GM10847 (cell line): ENCODE measurements around the gene SWAP70.

Experiments used
- POLR2A ChIP-seq: IDR thresholded peaks from 2 replicates; pipeline ENCODE4 v1.6.1; 2011; ENCODE audit not compliant: insufficient read length; ENCODE audit errors: extremely low read depth

The SWAP70 gene

DNA sequence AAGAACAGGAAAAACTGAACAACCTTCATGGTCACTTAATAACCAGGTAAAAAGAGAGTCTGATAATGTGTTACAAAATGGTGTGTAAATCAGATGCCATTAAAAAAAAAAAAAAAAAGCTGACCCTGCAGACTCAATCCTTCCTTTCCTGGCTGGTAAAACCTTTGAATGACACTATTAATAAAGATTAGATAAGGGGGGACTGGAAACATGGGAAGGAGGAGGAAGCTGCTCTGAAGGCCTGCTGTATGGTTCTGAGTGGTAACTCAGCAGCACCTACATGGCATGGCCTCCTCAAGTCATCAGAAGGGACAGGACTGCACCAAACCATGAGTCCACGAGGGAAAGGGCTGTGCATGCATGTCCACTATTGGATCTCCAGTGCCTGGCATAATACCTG is 18.0 kb upstream of the SWAP70 start:
- no peak for TF ChIP-seq POLR2A

DNA sequence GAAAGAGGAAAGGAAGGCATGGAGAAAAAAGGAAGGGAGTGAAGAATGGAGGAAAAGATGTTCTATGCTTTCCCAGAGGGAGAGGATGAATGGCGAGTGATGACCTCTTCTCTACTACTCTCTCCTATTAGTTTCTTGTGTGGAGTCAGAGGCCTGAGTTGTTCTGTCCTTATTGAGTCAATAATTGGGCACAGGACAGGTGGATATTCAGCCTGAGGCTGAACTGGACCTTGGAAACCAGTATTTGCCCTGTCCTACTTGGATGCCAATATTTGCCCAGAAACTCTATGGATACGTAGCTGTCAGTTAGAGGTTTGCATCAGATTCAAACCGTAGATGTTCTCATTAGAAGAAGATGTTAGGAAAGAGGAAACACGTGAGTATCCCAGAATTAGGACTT is 17.6 kb upstream of the SWAP70 start:
- TF ChIP-seq POLR2A: no peak

DNA sequence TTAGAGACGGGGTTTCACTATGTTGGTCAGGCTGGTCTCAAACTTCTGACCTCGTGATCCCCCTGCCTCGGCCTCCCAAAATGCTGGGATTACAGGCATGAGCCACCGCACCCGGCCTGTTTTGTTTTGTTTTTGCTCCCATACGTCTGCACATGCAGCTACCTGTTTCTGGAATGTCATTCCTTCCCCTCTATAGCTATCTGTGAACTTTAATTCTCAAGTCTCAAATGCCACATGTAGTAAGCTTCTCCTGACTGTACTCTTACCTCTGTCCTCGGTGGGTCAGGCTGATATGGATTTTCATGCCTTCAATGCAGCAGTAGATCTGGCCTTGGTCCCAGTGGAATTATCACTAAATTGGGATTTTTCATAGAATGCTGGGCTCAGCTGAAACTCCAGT is 12.4 kb upstream of the SWAP70 start:
- TF ChIP-seq POLR2A: no peak

DNA sequence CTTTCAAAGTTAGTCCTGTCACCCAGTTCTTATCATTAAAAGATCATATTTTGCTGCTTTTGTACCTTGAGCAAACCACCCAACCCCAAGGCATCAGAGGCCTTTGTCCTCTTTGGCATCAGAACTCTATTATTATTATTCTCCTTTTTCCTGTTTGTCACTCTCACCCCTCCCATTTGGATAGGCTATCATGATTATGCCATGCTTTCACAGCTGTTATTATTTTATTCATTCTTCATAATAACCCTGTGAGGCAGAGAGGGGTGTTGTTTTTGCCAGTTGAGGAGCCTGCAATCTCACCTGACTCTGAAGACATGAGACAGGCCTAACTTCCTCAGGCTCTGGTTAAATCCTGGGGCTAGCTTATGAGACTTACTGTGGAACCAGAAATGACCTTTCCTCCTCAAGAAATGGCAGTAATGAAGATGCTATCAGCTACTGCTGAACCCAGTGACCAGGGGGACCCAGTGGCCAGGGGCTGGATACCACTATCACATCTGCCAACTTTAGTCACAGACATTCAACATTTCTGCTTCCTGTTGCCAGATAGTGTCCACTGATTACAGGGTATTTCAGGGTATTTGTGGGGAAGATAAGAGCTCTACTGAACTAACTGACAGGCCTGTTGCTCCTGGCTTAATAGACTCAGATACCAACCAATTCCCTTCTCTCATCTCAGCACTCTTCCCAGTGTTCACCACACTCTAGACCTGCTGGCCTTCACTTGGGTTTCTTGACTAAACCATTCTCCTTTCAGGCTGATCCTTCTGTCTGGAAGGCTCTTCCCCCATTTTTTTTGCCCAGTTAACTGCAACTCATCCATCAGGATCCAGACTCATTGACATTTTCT is 11.8 kb upstream of the SWAP70 start:
- TF ChIP-seq POLR2A: no peak

DNA sequence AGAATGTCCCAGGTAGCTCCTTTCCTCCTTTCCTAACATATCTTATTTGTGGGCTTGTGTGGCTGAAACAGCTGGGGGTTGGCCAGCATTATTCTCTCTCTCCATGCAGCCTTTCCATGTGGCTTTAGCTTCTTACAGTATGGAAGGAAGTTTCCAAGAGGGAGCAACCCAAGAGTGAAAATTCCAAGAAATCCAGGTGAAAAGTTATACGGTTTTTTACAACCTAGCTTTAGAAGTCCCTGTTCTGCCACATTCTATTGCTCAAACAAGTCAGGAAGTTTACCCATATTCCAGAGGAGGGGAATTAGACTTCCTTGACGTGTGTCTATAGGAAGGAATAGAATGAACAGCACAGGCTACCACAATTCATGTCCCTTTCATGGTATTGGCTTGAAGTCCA is 10.0 kb upstream of the SWAP70 start:
- TF ChIP-seq POLR2A: no peak

DNA sequence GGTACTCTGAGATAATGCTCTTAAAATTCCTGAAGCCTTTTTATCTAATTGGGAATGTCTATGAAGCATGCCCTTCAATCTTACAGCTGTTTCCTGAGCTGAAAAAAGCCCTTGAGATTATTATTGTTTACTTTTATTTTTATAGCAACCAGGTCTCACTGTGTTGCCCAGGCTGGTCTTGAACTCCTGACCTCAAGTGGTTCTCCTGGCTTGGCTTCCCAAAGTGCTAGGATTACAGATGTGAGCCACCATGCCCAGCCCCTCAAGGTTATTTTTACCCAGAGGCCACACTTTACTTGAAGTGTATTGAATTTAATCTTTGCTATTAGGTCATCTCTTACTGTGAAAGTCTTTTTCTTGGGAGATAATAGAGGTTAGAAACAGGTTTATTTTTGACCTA is 7.0 kb upstream of the SWAP70 start:
- no peak for TF ChIP-seq POLR2A

DNA sequence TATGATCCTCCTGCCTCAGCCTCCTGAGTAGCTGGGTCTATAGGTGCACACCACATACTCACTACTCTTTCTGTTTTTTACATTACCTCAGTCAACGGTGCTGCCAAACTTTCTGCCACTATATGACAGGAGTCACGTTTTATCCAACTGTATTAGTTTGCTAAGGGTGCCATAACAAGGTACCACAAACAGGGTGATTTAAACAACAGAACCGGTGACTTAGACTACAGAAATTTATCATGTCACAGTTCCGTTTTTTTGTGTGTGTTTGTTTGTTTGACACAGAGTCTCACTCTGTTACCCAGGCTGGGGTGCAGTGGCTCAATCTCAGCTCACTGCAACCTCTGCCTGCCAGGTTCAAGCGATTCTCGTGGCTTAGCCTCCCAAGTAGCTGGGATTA is 6.3 kb upstream of the SWAP70 start:
- no peak for TF ChIP-seq POLR2A

DNA sequence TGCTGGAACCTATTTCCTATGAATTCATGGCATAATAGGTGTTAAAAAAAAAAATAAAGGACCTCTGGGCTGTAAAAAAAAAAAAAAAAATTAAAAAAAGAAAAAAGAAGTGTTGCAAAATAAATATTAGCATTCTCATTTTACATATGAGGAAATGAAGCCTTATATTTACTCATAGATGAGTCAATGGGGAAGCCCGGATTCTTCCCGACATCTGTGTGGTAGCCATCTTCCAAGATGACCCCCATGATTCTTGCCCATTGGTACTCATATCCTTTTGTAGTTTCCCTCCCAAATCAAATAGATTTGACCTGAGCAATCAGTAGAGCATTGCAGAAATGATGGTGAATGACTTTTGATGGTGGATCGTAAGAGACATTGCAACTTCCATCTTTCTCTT is 3.0 kb upstream of the SWAP70 start:
- TF ChIP-seq POLR2A: no peak

DNA sequence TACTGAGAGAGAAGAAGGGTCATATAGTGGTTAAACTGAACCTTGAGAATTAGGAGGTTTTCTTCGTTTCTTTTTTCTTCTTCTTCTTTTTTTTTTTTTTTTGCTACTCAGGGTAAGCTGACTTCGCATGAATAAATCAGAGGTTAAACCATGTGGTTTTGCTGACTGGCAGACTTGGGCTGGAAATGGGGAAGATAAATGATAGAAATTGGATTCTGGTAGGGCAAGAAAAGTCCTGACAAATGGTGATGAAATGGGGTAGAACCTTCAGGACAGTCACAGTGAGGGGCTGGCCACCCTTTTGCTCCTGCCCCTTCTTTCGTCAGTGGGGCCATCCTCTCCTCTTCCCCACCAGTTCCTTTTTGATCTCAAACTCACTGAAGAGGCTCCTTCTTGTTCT is 1.6 kb upstream of the SWAP70 start:
- no peak for TF ChIP-seq POLR2A

DNA sequence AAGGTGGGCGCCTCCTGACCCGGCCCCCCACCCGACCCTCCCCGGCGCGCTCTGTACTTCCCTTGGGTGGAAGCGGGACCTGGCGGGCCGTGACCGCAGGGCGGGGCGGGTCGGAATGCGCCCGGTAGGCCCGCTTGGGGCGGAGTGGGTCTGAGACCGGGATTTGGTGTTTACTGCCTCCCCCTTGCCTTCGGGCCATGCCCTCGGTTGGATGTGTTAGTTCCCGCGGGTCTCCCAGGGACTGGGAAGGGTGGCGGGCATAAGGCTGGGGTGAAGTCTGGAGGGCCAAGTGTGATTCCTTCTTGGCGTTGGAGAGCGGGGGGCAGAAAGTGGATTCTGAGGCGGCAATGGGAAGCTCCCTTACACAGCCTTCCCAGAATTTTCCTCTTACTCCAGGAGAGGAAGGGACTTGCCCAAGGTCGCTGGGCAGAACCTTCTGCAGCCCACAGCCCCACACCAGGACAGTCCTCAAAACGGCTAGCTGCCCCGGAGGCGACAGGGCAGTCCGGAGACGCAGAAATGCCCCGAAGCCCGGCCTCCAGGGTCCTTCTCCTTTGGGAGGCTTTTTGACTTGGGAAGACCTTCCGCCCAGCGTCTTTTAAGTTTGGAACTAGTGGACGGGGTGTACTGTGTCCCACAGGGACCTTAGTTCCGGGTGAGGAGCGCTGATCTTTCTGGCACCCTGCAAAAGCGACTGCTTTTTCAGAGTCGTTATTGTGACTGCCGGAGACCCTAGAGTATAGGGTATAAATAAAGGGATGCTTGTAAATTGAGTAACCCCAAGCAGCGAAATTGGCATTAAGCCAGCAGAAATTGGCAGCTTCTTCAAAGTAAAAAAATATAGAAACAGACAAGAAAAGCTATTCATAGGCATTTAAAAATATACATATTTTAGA is 647 bp downstream of the SWAP70 start:
- TF ChIP-seq POLR2A: no peak

DNA sequence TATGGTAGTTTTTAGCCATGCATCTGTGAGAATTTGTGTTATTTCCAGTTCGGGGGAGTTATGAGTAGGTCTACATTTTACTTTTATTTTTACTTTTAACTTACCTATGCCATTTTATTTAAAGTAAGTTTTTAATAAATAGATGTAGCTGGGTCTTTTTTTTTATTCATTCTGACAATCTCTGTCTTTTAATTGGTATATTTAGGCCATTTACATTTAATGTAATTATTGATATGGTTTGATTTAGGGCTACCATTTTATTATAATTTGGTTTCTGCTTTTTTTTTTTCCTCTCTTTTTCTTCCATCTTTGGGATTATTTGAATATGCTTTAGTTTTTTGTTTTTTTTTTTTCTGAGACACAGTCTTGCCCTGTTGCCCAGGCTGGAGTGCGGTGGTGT is 1.9 kb downstream of the SWAP70 start:
- TF ChIP-seq POLR2A: no peak

DNA sequence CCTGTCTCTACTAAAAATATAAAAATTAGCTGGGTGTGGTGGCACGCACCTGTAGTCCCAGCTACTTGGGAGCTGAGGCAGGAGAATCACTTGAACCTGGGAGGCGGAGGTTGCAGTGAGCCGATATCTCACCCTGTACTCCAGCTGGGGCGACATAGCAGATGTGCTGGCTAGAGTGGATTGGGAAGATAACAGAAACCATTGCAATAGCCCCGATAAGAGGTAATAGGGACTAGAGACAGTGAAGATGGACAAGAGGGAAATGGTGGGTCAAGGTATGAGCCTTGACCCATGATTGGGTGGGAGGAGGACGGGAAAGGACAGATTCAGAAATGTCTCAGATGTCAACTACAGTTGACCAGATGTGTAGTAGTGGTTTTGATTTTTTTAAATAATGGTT is 6.1 kb downstream of the SWAP70 start:
- no peak for TF ChIP-seq POLR2A

DNA sequence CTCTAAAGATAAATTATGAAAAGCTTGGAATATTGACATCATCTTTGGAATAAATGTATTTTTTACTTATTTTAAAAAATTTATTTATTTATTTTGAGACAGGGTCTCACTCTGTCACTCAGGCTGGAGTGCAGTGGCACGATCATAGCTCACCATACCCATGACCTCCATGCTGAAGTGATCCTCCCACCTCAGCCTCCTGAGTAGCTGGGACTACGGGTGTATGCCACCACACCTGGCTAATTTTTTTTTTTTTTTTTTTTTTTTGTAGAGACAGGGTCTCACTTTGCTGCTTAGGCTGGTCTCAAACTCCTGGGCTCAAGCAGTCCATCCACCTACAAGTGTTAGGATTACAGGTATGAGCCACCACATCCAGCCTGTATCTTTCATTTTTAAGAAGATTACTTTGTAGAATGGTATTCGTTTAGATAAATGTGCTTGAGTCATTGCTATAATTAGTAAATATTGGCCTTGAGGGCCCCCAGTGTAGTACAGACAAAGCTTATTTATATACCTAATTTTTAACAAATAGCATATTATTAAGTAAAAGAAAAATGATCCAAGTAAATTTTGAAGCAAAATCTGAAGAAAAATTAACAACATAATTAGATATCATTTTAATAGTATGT is 8.5 kb downstream of the SWAP70 start:
- TF ChIP-seq POLR2A: no peak

DNA sequence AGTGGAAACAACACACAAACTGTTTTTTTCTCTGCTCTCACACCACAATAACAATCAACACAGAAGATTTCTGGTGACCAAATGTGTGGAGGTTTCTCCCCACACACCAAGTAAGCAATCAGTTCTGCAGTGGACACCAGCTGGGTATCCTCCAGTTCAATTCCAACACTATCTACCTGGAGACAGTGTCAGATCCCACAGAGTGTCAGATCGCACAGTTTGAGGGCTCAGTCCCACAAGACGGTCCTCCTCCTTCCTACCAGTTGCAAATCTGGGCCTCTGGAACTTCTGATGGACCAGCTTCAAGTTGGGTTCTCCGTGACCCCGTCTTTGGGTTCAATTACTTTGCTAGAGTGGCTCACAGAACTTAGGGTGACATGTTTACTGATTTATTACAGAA is 9.0 kb downstream of the SWAP70 start:
- TF ChIP-seq POLR2A: no peak

DNA sequence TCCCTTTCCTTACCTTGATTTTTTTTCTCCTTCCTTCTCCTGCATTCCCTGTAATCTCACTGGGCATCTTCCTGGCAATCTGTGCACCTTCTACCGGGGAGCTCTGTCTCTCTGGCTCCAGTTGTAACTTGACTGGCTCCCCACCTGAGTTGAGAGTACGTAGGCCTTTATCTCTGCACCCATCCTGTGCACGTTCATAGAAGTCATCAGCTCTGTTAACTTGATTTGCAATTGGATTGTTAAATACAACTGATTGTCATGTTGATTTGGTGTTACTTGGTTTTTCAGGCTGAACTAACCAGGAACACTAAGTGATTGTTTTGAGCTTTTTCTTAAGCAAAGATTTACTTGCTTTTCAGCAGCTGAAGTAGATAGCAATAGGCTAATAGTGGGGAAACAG is 11.8 kb downstream of the SWAP70 start:
- TF ChIP-seq POLR2A: no peak

DNA sequence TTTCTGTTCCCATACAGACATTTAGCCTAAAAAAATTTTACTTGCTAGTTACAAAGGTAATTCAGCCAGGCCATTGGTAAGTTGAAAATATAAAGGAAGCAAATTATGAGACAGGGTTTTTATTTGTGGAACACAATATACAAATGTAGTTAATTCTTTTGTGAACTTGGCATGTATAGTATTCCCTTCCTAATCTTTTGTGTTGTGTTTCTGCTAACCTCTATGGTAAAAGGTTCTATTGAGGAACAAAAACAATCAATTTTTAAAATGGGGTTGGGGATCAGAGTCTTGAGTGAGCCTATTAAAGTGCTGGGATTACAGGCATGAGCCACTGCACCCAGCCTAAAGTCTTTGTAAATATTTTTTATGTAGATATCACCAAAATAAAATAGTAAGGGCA is 14.1 kb downstream of the SWAP70 start:
- TF ChIP-seq POLR2A: no peak
